Suprapubic skin (tissue), 4 donors: ENCODE results near the gene SLC35A4. TPM values are rescaled to one million over a fixed set of nuclear protein-coding genes. Genes with fewer than 3 reads are reported as not detected.
"Not testable (repeated sequence)": the region's sequence is repeated elsewhere in the genome, so short reads cannot be mapped to it uniquely, and the experiment has no call there.

Experiments
- DNase-seq, 2 donors: peaks; one replicate each; pipeline ENCODE4 v3.0.0-alpha.2; 2019; ENCODE audit warnings: low spot score in 2 of 2
- H3K27ac ChIP-seq: fragments of 200-600 bp; sonication (generic); one replicate; pipeline ENCODE4 v1.5.1; 2019
- H3K27me3 ChIP-seq: fragments of 200-600 bp; sonication (generic); one replicate; pipeline ENCODE4 v1.5.1; 2019
- H3K36me3 ChIP-seq: fragments of 200-600 bp; sonication (generic); one replicate; pipeline ENCODE4 v1.5.1; 2019
- H3K4me1 ChIP-seq: fragments of 200-600 bp; sonication (generic); one replicate; pipeline ENCODE4 v1.5.1; 2019
- H3K4me3 ChIP-seq: fragments of 200-600 bp; sonication (generic); one replicate; pipeline ENCODE4 v1.5.1; 2019; ENCODE audit warnings: mild to moderate bottlenecking
- H3K9me3 ChIP-seq: fragments of 200-600 bp; sonication (generic); one replicate; pipeline ENCODE4 v1.5.1; 2019
- EP300 ChIP-seq: sonication (generic); formaldehyde crosslinking; IDR thresholded peaks from one replicate; pipeline ENCODE4 v1.6.1; 2017; ENCODE audit warnings: antibody characterized with exemption
- POLR2A ChIP-seq, 2 donors: fragments of 450-650 bp; IDR thresholded peaks; one replicate each; pipeline ENCODE4 v1.6.1; 2017; ENCODE audit warnings: antibody characterized with exemption in 2 of 2, mild to moderate bottlenecking in 2 of 2, moderate library complexity in 2 of 2
- POLR2AphosphoS5 ChIP-seq, 3 donors: sonication (generic); formaldehyde crosslinking; IDR thresholded peaks; one replicate each; pipeline ENCODE4 v1.6.1; 2017; ENCODE audit warnings: antibody characterized with exemption in 3 of 3
- whole genome bisulfite sequencing: methylation state at CpG from one replicate; pipeline ENCODE4 v1.1.5; 2018; 5-methylcytosine and 5-hydroxymethylcytosine counted together
- total RNA-seq, 4 donors: library from RNA; depleted of rRNA; stranded (reverse); fragments of >200 nt; gene quantifications; one replicate each; pipeline ENCODE4 v1.1.0, GENCODE V29; 2016
- TF ChIP-seq, protein P1 (sequence below), 2 donors: fragments of 200-600 bp in 1 of 2; fragments of 450-650 bp in 1 of 2; sonication (generic) in 1 of 2; IDR thresholded peaks; one replicate each; pipeline ENCODE4 v1.5.1; 2016 to 2019; ENCODE audit warnings: antibody characterized with exemption in 2 of 2, mild to moderate bottlenecking in 1 of 2, moderate library complexity in 1 of 2

SLC35A4 gene
- total RNA-seq, 4 donors from 2014 or later, result 30.7 to 85.0 (median 63.1) TPM

GRCh38 chr5:140588311-140589070 is 23.9 kb downstream of the SLC35A4 start:
- Histone ChIP-seq H3K27ac (peak overlapping the region; percentile 56), H3K27me3 (no peaks in the 10 kb centered on the region), H3K4me3 (no peak overlapping the region), H3K9me3 (no peaks in the 10 kb centered on the region), H3K4me1 (peaks cover 16% of the 10 kb centered on the region), H3K36me3 (no peaks in the 10 kb centered on the region)
- TF ChIP-seq POLR2AphosphoS5 (IDR thresholded peaks at IDR 0.05) (no peak), EP300 (no peak), POLR2A (IDR thresholded peaks at IDR 0.05) (no peak)
- TF ChIP-seq, protein P1, sequence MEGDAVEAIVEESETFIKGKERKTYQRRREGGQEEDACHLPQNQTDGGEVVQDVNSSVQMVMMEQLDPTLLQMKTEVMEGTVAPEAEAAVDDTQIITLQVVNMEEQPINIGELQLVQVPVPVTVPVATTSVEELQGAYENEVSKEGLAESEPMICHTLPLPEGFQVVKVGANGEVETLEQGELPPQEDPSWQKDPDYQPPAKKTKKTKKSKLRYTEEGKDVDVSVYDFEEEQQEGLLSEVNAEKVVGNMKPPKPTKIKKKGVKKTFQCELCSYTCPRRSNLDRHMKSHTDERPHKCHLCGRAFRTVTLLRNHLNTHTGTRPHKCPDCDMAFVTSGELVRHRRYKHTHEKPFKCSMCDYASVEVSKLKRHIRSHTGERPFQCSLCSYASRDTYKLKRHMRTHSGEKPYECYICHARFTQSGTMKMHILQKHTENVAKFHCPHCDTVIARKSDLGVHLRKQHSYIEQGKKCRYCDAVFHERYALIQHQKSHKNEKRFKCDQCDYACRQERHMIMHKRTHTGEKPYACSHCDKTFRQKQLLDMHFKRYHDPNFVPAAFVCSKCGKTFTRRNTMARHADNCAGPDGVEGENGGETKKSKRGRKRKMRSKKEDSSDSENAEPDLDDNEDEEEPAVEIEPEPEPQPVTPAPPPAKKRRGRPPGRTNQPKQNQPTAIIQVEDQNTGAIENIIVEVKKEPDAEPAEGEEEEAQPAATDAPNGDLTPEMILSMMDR (IDR thresholded peaks at IDR 0.05), result no peak
- 16% methylated on average over 5 of the region's 5 CpGs for WGBS
- DNase-seq, result no peak

- 81% methylated on average over 5 of the region's 7 CpGs for WGBS
- Histone ChIP-seq H3K27ac (no peak overlapping the region), H3K36me3 (no peaks in the 10 kb centered on the region), H3K27me3 (no peaks in the 10 kb centered on the region), H3K9me3 (no peaks in the 10 kb centered on the region), H3K4me3 (no peak overlapping the region), H3K4me1 (peaks cover 17% of the 10 kb centered on the region)
- no peak for DNase-seq
- TF ChIP-seq POLR2A (IDR thresholded peaks at IDR 0.05) (no peak), POLR2AphosphoS5 (IDR thresholded peaks at IDR 0.05) (no peak), EP300 (no peak)
- TF ChIP-seq, protein P1 (IDR thresholded peaks at IDR 0.05), result no peak
Measured at GRCh38 chr5:140590861-140591260, 26.2 kb downstream of the SLC35A4 start.

- DNase-seq, result no peak
- peaks cover 26% of the 10 kb centered on the region for H3K4me1 ChIP-seq
- H3K36me3 ChIP-seq, result no peaks in the 10 kb centered on the region
- no peak overlapping the region for H3K4me3 ChIP-seq
- H3K27ac ChIP-seq, result no peak overlapping the region
- WGBS, result 74% methylated on average over 5 of the region's 5 CpGs
- H3K27me3 ChIP-seq, result no peaks in the 10 kb centered on the region
- TF ChIP-seq POLR2A (IDR thresholded peaks at IDR 0.05), result no peak
- TF ChIP-seq, protein P1 (IDR thresholded peaks at IDR 0.05), result no peak
- TF ChIP-seq EP300, result no peak
- no peaks in the 10 kb centered on the region for H3K9me3 ChIP-seq
Measured at GRCh38 chr5:140591747-140592372, 27.2 kb downstream of the SLC35A4 start.

DNA sequence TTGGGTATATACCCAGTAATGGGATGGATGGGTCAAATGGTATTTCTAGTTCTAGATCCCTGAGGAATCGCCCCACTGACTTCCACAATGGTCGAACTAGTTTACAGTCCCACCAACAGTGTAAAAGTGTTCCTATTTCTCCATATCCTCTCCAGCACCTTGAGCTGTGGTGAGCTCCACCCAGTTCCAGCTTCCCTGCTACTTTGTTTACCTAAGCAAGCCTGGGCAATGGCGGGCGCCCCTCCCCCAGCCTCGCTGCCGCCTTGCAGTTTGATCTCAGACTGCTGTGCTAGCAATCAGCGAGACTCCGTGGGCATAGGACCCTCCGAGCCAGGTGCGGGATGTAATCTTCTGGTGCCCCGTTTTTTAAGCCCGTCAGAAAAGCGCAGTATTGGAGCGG is 28.4 kb downstream of the SLC35A4 start:
- not testable (repeated sequence) for DNase-seq, H3K36me3 ChIP-seq, H3K9me3 ChIP-seq, H3K27ac ChIP-seq, H3K27me3 ChIP-seq
- peaks cover 26% of the 10 kb centered on the region for H3K4me1 ChIP-seq
- WGBS, result 21% methylated on average over 5 of the region's 14 CpGs
- H3K4me3 ChIP-seq, result peak overlapping the region; percentile 22

DNA sequence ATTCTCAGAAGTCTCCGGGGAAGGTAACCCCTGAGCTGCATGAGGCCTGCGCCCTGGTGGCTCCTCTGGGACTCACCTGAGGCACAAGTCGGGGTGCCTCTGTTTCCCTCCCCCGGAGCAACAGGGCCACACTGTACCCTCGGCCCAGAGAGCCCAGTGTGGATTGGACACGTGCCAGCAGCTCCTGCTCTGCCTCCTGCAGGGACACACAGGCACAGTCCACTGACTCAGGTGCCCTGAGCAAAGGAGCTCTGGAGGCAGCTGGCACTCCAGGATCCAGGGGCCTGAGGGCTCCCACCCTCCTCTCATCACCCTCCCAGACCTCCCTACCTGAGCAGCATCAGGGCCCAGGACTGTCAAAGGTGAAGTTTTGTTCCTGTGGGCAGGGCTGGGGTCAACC is 29.5 kb downstream of the SLC35A4 start:
- Histone ChIP-seq H3K4me3 (no peak overlapping the region), H3K27me3 (no peaks in the 10 kb centered on the region), H3K27ac (no peak overlapping the region), H3K36me3 (no peaks in the 10 kb centered on the region), H3K9me3 (no peaks in the 10 kb centered on the region), H3K4me1 (peaks cover 18% of the 10 kb centered on the region)
- peak in 1 of 2 donors; percentile 72 for DNase-seq
- TF ChIP-seq POLR2A (IDR thresholded peaks at IDR 0.05) (no peak), POLR2AphosphoS5 (IDR thresholded peaks at IDR 0.05) (no peak), EP300 (no peak)
- TF ChIP-seq, protein P1 (IDR thresholded peaks at IDR 0.05), result no peak
- WGBS, result 80% methylated on average over 2 of the region's 6 CpGs
